KOPT-K1 (cell line): ENCODE measurements around the gene LSM14B.
A peak's percentile ranks its signal among the peaks of the same experiment; 100 is the strongest.

Experiments used
- H3K27ac ChIP-seq: fragments of 200-600 bp; sonication (generic); 2 replicates; pipeline ENCODE4 v1.5.1; 2016; ENCODE audit warnings: antibody characterized with exemption, mild to moderate bottlenecking, low read depth, low read length; ENCODE audit not compliant: poor library complexity, severe bottlenecking
- H3K36me3 ChIP-seq: fragments of 200-600 bp; sonication (generic); 2 replicates; pipeline ENCODE4 v1.5.1; 2017; ENCODE audit warnings: antibody characterized with exemption, mild to moderate bottlenecking, low read length, moderate library complexity; ENCODE audit not compliant: insufficient read depth
- H3K9me3 ChIP-seq: fragments of 200-600 bp; sonication (generic); 2 replicates; pipeline ENCODE4 v1.5.1; 2017; ENCODE audit warnings: antibody characterized with exemption, low read length, mild to moderate bottlenecking; ENCODE audit not compliant: insufficient read depth, poor library complexity, severe bottlenecking

LSM14B gene

DNA sequence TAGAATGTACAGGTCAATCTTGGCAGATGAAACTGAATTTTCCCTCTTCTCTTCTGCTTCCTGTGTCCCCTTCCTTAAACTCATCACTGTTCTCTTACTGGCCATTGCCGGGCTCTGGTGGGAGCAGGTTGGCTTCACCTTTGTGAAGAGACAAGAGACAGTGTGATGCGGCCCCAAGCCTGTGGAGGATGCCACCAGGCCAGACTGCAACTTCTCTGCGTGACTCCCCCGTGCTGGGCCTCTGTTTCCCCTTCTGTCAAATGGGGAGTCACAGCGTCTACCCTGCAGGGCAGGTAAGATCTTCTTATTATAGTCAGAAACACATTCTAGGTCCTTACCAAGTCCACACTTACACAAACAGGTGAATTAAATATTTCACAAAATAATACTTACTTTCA is 1.9 kb upstream of the LSM14B start:
- peaks cover 19% of the 10 kb centered on the region for H3K36me3 ChIP-seq
- H3K27ac ChIP-seq, result no peak overlapping the region
- no peaks in the 10 kb centered on the region for H3K9me3 ChIP-seq

- Histone ChIP-seq H3K27ac (peak overlapping the region; percentile 93), H3K36me3 (peaks cover 28% of the 10 kb centered on the region), H3K9me3 (no peaks in the 10 kb centered on the region)
These were observed 1.1 kb upstream of the LSM14B start for GRCh38 chr20:62120990-62121775.

DNA sequence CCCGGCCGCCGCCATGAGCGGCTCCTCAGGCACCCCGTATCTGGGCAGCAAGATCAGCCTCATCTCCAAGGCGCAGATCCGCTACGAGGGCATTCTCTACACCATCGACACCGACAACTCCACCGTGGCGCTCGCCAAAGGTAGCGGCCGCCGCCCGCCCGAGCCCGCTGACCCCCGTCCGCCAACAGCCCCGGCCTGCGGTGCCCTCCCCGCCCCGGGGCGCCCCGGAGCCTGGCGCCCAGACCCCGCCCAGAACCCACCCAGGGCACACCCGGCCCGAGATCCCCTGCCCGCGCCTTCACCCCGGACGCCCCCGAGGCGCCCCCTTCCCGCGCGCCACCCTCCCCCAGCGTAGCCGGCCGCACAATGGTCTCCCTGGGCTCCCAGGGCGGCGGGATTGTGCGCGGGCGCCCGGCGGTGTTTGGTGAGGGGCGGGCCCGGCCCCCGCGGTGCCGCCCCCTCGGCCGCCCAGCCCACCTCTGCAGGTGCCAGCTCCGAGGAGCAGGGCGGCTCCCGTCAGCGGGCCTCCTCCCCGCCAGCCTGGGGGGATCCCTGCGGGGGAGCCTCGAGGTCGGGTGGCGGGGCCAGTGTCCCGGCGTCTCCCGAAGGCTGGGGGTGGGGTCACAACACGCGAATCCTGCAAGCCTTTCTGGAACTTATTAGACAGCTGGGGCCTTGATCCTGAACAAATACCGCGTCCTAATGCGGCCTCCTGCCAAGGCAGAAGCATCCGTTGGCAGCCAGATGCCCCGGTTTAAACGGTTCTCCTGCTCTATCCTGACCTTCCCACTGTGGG is 577 bp downstream of the LSM14B start:
- peak overlapping the region; percentile 93 for H3K27ac ChIP-seq
- H3K36me3 ChIP-seq, result peaks cover 44% of the 10 kb centered on the region
- no peaks in the 10 kb centered on the region for H3K9me3 ChIP-seq

DNA sequence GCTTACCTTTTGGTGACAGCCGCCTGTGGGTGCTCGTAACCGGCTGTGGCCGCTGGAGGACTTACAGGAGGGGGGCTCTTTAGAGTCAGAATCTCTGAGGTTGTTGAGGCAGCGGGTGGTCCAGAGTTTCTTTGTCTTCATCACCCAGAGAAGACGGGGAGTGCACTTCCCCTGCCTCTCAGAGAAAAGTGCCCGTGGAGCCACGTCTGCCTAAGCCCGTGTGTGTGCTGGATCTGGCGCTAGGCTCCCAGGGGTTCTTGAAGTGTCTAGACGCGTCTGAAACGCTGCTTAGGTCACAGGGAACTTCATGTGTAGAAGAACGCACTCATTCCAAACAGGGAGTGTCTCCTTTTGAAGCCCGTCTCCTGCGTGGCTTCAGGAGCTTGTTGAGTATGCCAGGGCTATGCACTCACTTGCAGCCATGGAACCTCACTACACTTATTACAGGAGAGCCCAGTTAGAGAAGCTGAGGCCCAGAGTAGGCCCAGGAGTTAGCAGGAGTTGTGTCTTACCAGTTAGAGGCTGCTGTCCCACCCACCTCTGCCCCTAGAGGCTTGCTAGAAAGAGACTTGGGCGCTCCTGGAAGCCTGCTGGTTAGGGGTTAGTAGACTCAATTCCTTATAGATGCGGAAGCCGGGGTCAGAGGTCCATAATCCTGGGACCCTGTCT is 1.3 kb downstream of the LSM14B start:
- Histone ChIP-seq H3K9me3 (no peaks in the 10 kb centered on the region), H3K27ac (peak overlapping the region; percentile 93), H3K36me3 (peaks cover 52% of the 10 kb centered on the region)

DNA sequence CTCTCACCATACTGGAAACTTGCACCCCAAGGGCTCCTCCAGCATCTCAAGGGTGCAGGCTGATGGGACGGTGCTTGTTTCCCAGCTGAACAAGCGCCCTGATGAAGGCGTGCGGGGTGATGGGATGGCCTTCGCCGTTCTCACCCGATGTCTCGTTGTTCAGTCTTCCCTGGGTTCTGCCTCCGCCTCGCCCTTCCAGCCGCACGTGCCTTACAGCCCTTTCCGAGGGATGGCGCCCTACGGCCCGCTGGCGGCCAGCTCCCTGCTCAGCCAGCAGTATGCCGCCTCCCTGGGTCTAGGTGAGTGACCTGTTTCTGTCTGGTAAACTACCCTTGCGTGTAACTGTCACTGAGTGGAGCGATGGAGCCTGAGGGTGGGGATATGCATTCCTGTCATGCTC is 3.9 kb downstream of the LSM14B start:
- H3K36me3 ChIP-seq, result peaks cover 77% of the 10 kb centered on the region

GRCh38 chr20:62127799-62128198 is 5.5 kb downstream of the LSM14B start:
- no peak overlapping the region for H3K27ac ChIP-seq
- H3K9me3 ChIP-seq, result no peaks in the 10 kb centered on the region
- peaks cover 94% of the 10 kb centered on the region for H3K36me3 ChIP-seq

More for the DNA sequence above, 3.9 kb downstream of the LSM14B start:
- Histone ChIP-seq H3K27ac (no peak overlapping the region), H3K9me3 (no peaks in the 10 kb centered on the region)

DNA sequence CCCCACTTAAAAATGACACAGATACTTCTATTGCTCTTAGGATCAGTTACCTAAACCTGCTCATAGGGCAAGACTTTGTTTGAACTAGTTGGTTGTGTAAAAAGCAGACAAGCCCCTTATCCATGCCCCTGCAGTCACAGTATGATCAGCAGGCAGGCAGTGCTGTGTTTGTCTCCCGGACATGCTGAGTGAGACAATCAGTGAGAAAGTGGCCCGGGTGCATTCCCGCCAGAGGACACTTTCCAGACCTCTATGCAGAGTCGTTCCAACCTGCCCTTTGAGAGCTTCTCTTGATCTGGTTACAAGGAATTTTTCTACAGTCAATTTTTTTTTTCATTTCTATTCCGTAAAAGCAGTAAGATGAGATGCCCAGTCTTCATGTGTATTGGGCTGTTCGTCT is 6.2 kb downstream of the LSM14B start:
- H3K9me3 ChIP-seq, result no peaks in the 10 kb centered on the region
- no peak overlapping the region for H3K27ac ChIP-seq
- peaks cover 100% of the 10 kb centered on the region for H3K36me3 ChIP-seq

DNA sequence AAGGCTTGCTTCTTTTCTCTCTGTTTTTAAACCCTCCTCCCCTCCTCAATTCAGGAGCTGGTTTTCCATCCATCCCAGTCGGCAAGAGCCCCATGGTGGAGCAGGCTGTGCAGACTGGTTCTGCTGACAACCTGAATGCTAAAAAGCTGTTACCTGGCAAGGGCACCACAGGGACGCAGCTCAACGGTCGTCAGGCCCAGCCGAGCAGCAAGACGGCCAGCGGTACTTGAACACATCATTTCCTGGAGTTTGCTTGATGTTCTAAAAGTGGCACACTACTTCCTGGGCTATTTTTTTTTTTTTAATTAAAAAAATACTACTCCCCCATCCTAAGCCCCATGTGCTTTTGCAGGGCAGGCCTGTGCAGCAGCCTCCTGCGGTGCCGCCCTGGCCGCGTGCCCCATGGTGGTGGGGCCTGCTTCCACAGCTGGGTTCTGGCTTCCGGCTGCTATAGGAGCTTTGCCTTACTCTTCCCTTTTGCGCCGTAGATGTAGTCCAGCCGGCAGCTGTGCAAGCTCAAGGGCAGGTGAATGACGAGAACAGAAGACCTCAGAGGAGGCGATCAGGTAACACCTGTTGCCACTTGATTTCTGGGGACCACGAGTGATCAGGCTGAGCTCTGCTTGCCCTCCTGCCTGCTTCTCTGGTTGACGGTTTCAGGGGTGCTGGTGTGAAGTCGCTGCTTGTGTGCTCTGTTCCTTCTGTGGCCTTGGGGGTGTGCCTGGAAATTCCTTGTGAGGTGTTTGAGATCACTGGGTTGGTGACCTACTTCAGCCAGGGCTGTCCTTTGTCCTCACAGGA is 7.7 kb downstream of the LSM14B start:
- H3K9me3 ChIP-seq, result no peaks in the 10 kb centered on the region
- H3K36me3 ChIP-seq, result peaks cover 100% of the 10 kb centered on the region
- H3K27ac ChIP-seq, result no peak overlapping the region

DNA sequence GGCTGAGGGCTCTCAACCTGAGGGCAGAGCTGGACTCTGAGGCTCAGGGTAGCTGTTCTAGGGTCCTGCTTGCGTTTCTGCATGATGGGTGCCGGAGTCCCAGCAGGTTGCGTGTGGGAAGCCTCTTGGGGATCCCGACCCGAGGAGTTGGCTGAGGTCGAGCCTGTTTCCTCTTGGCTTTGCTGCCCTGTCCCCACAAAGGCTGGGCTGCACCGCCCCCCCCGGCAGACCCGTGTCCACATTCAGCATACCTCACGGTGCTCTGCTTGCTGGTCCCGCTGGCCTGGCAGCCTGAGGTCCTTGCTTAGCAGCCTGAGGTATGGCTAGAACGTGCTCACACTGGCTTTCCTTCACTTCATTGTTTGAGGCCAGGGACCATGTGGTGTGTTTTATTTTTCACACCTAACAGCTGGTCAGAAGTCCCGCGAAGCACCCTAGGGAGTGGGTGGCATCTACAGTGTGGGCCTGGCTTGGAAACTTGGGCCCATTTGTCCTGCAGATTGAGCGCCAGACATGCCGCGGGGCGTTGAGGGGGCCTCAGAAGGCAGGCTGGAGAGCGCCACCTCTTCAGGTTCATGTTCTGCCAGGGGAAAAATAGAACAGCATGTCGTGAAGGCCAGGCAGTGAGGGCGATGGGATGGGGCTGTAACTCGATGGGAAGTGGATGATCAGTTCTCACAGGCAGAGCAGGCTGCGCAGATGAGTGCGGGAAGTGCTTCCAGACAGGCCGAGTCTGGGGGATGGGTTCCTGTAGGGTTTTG is 9.5 kb downstream of the LSM14B start:
- H3K36me3 ChIP-seq, result peaks cover 100% of the 10 kb centered on the region
- no peaks in the 10 kb centered on the region for H3K9me3 ChIP-seq
- no peak overlapping the region for H3K27ac ChIP-seq

GRCh38 chr20:62132421-62132820 is 10.1 kb downstream of the LSM14B start:
- peaks cover 100% of the 10 kb centered on the region for H3K36me3 ChIP-seq
- H3K9me3 ChIP-seq, result no peaks in the 10 kb centered on the region
- H3K27ac ChIP-seq, result no peak overlapping the region

DNA sequence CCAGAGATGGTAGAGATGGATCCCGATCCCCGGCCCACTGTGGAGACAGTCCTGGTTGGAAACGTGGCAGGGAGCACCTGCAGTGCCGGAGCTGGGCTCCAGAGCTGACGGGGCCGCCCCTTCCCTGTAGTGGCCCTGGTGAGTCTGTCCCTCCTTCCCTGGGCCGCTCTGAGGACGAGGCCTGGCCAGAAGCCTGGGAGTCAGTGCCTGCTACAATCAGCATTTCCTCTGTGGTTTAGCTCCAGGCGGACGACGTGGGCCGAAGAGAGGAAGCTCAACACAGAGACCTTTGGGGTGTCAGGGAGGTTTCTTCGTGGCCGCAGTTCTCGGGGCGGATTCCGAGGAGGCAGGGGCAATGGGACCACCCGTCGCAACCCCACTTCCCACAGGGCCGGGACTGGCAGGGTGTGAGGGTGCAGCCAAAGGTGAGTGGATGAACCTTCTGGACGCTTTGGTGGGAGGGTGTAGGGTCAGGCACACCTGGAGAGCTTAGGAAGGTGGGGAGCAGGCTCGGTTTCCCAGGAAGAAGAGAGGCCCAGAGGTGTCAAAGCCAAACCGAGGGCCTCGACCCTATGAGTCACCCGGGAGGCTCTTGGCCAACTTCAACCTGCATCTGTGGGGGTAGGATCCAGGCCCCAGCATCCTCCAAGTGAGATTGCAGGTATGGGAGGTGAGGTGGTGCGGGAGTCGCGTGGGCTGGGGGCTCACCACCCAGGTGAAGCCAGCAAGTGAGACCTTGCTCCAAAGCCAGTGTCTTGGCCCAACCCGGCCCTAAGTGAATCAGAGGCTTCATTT is 11.0 kb downstream of the LSM14B start:
- no peak overlapping the region for H3K27ac ChIP-seq
- H3K9me3 ChIP-seq, result no peaks in the 10 kb centered on the region
- peaks cover 100% of the 10 kb centered on the region for H3K36me3 ChIP-seq

DNA sequence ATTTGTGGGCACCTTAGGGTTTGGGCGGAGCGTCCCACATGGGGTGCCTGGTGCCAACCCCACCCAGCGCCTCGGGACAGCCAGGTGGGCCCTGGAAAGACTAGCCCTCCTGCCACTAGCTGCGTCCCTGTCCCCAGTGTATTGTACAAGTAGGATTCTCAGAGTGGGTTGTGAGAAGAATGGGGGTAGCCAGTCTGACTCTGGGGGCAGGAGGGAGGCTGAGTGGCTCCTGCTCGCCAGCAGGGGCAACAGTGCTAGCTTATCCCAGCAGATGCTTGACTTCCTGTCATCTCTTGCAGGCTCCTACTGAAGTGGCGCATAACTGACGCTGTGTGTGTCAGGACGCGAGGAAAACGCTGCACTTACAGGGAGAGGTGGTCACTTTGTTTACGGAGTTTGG is 11.6 kb downstream of the LSM14B start:
- H3K9me3 ChIP-seq, result no peaks in the 10 kb centered on the region
- peaks cover 100% of the 10 kb centered on the region for H3K36me3 ChIP-seq
- H3K27ac ChIP-seq, result no peak overlapping the region

- Histone ChIP-seq H3K9me3 (no peaks in the 10 kb centered on the region), H3K36me3 (peaks cover 100% of the 10 kb centered on the region), H3K27ac (no peak overlapping the region)
These were observed 12.5 kb downstream of the LSM14B start for GRCh38 chr20:62134735-62135231.
